ENCODE measurements around the gene NEDD8. TPM values are rescaled to one million over a fixed set of nuclear protein-coding genes. Genes with fewer than 3 reads are reported as not detected.

NEDD8 gene
- total and polyA plus RNA-seq, 4 donors = 32.3 to 136 (median 78.1) TPM

DNA sequence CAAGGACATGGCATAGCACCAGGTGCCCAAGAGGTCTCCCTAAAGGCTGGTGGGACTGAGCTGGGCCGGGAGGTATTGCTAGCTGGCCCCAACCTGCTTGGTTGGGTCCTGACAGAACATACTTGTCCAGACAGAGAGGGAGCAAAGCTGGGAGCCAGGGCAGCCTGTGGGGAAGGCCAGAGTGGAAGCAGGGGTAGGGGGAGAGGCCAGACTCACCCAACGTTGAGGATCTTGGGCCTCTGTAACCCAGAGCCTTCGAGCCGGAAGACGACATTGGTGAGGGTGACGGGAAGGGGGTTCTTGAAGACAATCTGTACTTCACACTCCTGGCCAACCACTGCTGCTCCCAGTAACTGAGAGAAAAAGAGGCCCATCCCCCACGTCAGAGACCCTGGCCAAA lies 21.8 kb upstream of the NEDD8 start:
- Histone ChIP-seq H3K36me3 (ENCODE audit: control insufficient read depth in 4 of 4, insufficient read depth in 3 of 4, low read depth in 1 of 4, low read length in 3 of 4) (peaks cover 0 to 11% (median 1%) of the 10 kb centered on the region in 4 donors), H3K9me3 (ENCODE audit: control insufficient read depth in 4 of 4, low read length in 3 of 4) (no peaks in the 10 kb centered on the region), H3K4me1 (ENCODE audit: control insufficient read depth in 4 of 4, insufficient read depth in 4 of 4, low read length in 3 of 4) (no peaks in the 10 kb centered on the region), H3K27me3 (ENCODE audit: control insufficient read depth in 4 of 4, insufficient read depth in 4 of 4, low read length in 3 of 4) (no peaks in the 10 kb centered on the region), H3K27ac (ENCODE audit: low read depth in 1 of 2, low read length in 2 of 2) (no peak overlapping the region), H3K9ac (ENCODE audit: low read depth in 1 of 2, low read length in 2 of 2) (no peak overlapping the region), H3K4me3 (ENCODE audit: low read depth in 1 of 3, low read length in 3 of 3) (no peak overlapping the region)
- no peak for DNase-seq (ENCODE audit: low spot score)
- 90% methylated on average over 7 of the region's 7 CpGs for WGBS
- TF ChIP-seq RAD21 (IDR thresholded peaks at IDR 0.05) (no peak), NR2F2 (IDR thresholded peaks at IDR 0.05) (no peak), HNF4G (IDR thresholded peaks at IDR 0.05) (no peak), JUND (IDR thresholded peaks at IDR 0.05) (no peak), GABPA (IDR thresholded peaks at IDR 0.05 in 1 of 2, conservative IDR thresholded peaks at IDR 0.05 in 1 of 2) (no peak), MAX (IDR thresholded peaks at IDR 0.05) (no peak), RXRA (IDR thresholded peaks at IDR 0.05) (no peak)
- TF ChIP-seq, protein P1, sequence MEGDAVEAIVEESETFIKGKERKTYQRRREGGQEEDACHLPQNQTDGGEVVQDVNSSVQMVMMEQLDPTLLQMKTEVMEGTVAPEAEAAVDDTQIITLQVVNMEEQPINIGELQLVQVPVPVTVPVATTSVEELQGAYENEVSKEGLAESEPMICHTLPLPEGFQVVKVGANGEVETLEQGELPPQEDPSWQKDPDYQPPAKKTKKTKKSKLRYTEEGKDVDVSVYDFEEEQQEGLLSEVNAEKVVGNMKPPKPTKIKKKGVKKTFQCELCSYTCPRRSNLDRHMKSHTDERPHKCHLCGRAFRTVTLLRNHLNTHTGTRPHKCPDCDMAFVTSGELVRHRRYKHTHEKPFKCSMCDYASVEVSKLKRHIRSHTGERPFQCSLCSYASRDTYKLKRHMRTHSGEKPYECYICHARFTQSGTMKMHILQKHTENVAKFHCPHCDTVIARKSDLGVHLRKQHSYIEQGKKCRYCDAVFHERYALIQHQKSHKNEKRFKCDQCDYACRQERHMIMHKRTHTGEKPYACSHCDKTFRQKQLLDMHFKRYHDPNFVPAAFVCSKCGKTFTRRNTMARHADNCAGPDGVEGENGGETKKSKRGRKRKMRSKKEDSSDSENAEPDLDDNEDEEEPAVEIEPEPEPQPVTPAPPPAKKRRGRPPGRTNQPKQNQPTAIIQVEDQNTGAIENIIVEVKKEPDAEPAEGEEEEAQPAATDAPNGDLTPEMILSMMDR (IDR thresholded peaks at IDR 0.05; ENCODE audit: low read depth, low read length, missing input control) = no peak

DNA sequence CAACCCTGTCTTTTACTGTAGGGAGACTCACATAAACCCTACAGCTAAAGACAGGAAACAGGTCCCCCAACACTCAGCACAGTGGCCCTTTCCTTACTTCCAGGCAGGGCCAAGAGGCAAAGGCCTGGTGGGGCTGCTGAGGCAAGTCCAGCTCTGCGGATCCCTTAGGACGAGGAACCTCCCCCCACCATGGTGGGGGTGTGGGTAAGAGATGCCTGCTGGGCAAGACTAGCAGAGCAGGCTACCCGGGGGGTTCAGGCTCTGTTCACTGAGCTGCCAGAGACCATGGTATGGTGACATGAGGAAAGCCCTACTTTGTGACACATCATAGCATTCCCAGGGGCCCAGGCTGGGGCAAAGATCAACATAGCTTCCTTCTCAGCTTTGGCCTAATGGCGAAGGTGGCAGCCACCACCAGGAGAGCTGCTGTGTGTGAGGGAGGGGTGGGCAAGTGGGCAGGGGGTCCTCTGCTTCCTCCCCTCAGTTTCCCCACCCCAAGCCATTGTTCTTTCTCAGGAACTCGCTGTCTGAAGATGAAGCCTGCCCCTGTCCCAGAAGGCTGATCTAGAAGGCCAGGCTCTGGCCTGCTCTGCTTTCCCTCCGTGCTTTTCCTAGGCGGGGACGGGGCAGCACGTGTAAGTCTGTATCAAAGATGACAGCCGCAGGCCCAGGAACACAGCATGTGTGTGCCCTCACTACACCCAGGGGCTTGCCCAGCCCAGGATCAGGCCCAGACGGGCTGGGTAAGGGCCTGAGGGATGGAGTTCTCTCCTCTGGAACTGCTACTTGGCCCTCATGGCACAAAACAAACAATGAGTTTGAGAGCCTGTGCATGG lies 20.3 kb upstream of the NEDD8 start:
- Histone ChIP-seq H3K27me3 (ENCODE audit: control insufficient read depth in 4 of 4, insufficient read depth in 4 of 4, low read length in 3 of 4) (no peaks in the 10 kb centered on the region), H3K4me1 (ENCODE audit: control insufficient read depth in 4 of 4, insufficient read depth in 4 of 4, low read length in 3 of 4) (no peaks in the 10 kb centered on the region), H3K9me3 (ENCODE audit: control insufficient read depth in 4 of 4, low read length in 3 of 4) (no peaks in the 10 kb centered on the region), H3K4me3 (ENCODE audit: low read depth in 1 of 3, low read length in 3 of 3) (no peak overlapping the region), H3K27ac (ENCODE audit: low read depth in 1 of 2, low read length in 2 of 2) (no peak overlapping the region), H3K36me3 (ENCODE audit: control insufficient read depth in 4 of 4, insufficient read depth in 3 of 4, low read depth in 1 of 4, low read length in 3 of 4) (peaks cover 0 to 7% (median 1%) of the 10 kb centered on the region in 4 donors), H3K9ac (ENCODE audit: low read depth in 1 of 2, low read length in 2 of 2) (no peak overlapping the region)
- WGBS = 95% methylated on average over 11 of the region's 11 CpGs
- TF ChIP-seq, protein P2, sequence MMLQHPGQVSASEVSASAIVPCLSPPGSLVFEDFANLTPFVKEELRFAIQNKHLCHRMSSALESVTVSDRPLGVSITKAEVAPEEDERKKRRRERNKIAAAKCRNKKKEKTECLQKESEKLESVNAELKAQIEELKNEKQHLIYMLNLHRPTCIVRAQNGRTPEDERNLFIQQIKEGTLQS (IDR thresholded peaks at IDR 0.05) = no peak
- TF ChIP-seq HNF4G (IDR thresholded peaks at IDR 0.05) (no peak), JUND (IDR thresholded peaks at IDR 0.05) (no peak), NR2F2 (IDR thresholded peaks at IDR 0.05) (no peak), REST (IDR thresholded peaks at IDR 0.05) (no peak), SP1 (IDR thresholded peaks at IDR 0.05) (no peak), FOXA1 (IDR thresholded peaks at IDR 0.05) (no peak), MAX (IDR thresholded peaks at IDR 0.05) (no peak), GABPA (IDR thresholded peaks at IDR 0.05 in 1 of 2, conservative IDR thresholded peaks at IDR 0.05 in 1 of 2) (no peak), EGR1 (IDR thresholded peaks at IDR 0.05; ENCODE audit: low read depth in 2 of 2) (no peak), FOXA2 (IDR thresholded peaks at IDR 0.05) (no peak), TAF1 (conservative IDR thresholded peaks at IDR 0.05) (no peak), HNF4A (conservative IDR thresholded peaks at IDR 0.05) (no peak), RXRA (IDR thresholded peaks at IDR 0.05) (no peak)
- TF ChIP-seq, protein P1 (IDR thresholded peaks at IDR 0.05; ENCODE audit: low read depth, low read length, missing input control) = no peak
- TF ChIP-seq, protein P3, sequence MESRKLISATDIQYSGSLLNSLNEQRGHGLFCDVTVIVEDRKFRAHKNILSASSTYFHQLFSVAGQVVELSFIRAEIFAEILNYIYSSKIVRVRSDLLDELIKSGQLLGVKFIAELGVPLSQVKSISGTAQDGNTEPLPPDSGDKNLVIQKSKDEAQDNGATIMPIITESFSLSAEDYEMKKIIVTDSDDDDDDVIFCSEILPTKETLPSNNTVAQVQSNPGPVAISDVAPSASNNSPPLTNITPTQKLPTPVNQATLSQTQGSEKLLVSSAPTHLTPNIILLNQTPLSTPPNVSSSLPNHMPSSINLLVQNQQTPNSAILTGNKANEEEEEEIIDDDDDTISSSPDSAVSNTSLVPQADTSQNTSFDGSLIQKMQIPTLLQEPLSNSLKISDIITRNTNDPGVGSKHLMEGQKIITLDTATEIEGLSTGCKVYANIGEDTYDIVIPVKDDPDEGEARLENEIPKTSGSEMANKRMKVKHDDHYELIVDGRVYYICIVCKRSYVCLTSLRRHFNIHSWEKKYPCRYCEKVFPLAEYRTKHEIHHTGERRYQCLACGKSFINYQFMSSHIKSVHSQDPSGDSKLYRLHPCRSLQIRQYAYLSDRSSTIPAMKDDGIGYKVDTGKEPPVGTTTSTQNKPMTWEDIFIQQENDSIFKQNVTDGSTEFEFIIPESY (IDR thresholded peaks at IDR 0.05) = no peak
- no peak for DNase-seq (ENCODE audit: low spot score)
